GM19455 (cell line): ENCODE results near the gene CYB5D1.
"Not testable (repeated sequence)": the region's sequence is repeated elsewhere in the genome, so short reads cannot be mapped to it uniquely, and the experiment has no call there.

Source experiments
- ATAC-seq: cut with Tn5 transposase; IDR thresholded peaks from one replicate; pipeline ENCODE4 v1.9.1; 2021; ENCODE audit not compliant: unreplicated experiment

Gene CYB5D1

DNA sequence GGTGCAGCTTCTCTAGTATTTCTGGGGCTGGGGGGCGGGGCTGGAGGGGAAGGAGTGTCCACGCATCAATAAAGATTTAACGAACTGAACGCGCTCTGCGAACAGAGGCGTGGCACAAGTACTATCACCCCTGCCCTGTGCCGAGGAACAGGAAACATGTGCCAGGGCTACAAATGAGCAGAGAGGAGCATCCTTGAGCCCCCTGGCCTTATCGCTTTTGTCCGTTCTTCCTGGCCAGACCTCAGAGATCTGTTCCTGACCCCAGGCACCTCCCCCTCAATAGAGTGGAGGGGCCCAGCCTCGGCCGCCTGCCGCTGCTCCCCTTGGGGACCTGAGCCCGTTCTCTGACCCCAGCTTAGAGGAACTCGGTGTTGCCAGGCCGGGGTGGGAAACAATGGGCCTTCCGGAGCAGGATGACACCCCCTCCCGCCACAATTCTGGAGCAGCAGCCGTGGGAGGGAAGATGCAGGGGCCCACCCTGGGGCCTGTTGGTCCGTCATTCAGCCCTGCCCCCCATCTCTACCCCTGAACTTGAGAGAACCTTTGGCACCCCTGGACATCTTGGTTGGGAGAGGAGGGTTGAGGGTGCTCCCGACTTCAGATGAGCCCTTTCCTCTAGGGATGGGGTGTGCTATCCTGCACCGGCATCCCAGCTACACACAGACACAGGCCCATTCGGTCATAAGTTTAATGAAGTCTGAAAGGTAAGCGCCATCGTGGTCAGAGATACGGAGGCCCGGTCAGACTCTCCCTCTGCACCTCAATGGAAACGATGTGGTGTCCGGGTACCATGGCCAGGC lies 1.6 kb upstream of the CYB5D1 start:
- no peak for ATAC-seq

DNA sequence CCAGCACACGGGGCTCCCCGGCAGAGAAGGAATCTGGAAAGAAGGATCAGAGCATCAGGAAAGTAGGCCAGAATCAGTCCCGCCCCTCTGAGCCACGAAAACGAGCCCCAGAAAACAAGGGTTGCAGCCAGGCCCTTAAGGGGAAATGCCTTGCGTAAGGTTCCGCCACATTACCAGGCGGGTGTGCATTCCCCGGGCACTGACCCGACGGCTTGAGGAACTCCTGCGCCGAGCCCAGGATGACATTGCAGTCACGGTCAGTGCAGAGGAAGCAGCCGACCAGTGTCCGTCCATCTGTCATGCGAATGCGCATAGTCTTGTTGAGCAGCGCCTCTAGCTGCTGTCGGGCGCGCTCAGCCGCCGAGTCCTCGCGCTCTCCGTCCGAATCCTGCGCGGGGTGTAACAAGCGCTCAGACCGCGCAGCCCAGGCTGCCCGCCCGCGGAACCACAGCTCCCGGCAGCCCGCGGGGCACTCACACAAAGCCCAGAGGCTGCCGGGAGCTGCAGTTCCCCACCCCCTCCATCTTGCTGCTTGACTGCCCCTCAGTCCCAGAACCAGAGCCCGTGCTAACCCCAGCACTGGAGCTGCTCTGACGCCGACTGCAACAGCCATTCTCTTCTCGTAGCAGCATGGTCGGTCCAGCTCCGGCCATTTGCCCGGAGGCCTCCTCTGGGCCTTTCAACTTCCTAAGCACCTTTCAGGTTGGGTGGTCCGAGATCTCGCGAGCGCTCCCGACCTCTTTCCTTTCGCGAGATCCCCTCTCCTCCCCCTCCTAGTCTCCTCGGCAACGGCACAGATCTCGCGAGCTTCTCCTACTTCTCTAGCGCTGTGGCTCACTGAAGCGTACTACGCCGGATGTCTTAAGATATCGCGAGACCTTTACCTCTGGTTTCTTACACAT lies 741 bp upstream of the CYB5D1 start, which contains the start of gene NAA38:
NAA38 (minus strand) TSS at position 749 of the 902 bp plus-strand sequence; CDS start at position 653, 96 bp downstream.
- ATAC-seq, result peak; percentile 71

DNA sequence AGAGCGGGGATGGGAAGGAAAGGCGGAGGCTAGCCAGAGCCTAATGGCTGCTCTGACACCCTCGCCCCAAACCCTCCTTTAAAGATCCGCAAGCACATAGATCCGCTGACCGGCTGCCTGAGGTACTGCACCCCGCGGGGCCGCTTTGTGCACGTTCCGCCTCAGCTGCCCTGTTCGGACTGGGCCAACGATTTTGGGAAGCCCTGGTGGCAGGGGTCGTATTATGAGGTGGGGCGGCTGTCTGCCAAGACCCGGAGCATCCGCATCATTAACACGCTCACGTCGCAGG lies 663 bp downstream of the CYB5D1 start:
- no peak for ATAC-seq

DNA sequence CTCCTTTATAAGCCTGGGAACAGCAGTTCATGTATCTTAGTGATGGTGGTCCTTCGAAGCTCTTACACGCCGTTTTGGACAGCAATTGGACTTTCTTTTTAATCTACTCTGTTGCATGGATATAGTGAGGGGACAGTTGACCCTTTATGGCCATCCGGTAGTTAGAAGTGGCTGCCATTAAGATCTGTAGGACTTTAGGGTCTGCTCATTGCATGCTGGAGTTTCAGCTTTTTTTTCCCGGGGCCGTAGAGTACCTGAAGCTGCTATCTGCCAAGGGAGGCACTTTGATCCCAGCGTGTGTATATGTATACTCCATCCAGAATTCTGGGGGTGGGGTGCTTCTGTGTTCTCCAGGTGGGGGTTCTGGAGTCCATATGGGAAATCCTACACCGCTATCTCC lies 1.2 kb downstream of the CYB5D1 start:
- ATAC-seq, result no peak

DNA sequence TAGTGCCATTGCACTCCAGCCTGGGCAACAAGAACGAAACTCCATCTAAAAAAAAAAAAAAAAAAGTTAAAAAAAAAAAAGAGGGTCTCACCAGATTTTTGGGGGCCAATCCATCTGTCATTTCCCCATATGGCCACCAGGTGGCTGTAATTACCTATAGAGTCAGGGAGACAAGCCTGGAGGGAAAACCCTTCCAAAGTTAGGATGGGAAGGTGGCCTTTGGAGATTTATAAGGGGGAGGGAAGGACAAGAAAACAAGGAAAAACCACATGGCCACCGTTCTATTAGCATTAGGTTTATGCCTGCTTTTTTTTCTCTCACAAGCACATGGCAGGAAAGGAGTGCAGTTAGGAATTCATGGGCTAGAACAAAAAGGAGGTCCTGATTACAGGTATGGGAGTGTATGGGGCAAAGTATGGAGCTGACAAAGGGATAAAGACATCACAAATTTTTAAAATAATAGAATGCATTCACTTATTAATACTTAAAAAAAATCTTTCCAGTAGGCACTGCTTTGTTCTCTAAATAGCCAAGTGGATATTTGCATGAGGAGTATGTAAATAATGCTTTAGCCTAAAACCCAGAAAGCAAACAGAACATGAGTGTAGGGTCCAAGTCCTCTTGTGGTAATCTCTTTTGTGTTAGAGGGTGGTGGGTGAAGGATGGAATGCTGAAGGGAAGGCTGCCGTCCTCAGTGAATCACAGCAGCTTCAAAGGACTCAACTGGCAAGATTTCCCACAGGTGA lies 5.1 kb downstream of the CYB5D1 start:
- no peak for ATAC-seq

DNA sequence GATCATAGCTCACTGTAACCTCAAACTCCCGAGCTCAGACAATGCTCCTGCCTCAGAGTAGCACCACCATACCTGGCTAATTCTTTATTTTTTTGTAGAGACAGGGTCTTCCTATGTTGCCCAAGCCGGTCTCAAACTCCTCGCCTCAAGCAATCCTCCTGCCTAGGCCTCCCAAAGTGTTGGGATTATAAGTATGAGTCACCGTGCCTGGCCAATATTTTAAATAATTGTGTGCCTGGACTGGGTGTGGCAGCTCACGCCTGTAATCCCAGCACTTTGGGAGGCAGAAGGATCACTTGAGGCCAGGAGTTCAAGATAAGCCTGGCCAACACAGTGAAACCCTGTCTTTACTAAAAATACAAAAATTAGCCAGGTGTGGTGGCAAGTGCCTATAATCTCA lies 6.6 kb downstream of the CYB5D1 start:
- ATAC-seq, result not testable (repeated sequence)

DNA sequence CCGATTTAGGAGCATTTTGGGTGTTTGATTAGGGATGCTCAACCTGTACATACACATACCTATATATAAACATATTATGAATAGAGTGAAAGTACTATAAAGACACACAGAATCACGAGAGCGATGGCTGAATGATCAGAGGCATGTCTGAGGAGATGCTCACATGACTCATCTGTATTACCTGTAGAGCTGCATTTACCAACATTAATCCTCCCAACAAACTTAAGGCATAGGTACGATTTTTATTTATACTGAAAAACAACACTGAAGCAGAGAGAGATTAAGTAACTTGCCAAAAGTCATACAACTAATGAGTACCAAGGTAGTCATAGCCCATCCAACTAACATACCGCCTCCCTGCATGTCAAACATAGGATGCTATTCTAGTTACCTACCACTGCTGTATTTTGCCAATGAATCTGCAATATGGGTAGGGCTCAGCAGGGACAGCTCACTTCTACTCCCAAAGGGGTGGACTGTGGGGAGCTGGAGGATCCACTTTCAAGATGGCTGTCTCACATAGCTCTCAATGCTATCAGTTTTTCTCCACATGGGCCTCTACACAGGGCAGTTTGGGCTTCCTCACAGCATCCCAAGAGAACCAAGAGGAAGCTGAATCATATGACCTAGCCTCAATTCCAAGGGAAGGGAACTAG lies 7.3 kb downstream of the CYB5D1 start:
- no peak for ATAC-seq

DNA sequence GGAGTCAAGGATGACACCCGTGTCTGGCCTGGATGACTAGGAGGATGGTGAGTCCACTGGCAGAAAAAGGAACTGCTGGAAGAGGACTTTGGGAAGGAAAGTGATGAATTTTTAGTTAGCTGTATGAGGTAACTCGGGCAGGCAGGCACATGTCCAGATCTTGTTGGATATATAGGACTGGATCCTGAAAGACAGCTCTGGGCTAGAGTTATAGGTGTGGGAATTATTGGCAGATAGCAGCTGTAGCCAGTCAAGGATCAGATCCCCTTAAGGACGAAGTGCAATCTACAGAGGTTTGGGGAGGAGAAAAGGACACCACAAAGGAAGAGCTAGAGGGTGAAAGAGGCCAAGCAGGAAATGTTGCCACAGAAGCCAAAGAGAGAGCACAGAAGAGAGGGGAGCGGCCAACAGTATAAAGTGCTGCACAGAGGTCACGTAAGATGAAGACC lies 10.1 kb downstream of the CYB5D1 start:
- no peak for ATAC-seq

DNA sequence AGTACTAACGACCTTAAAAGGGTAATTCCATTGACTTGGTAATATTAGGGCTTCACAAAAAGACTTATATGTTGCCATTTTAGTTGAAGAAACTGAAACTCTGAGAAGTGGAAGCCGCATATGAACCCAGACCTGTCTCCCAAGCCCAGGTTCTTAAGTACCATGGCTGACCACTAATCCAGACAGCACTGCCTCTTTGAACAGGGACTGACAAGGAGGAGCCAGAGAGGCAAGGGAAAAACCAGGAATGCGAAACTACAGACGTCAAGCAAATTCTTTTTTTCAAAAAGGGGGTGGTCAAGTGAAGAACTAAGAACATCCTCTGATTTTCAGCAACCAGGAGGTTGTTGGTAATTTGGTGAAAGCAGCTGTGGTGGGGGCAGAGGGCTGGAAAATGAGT lies 15.2 kb downstream of the CYB5D1 start:
- ATAC-seq, result no peak

DNA sequence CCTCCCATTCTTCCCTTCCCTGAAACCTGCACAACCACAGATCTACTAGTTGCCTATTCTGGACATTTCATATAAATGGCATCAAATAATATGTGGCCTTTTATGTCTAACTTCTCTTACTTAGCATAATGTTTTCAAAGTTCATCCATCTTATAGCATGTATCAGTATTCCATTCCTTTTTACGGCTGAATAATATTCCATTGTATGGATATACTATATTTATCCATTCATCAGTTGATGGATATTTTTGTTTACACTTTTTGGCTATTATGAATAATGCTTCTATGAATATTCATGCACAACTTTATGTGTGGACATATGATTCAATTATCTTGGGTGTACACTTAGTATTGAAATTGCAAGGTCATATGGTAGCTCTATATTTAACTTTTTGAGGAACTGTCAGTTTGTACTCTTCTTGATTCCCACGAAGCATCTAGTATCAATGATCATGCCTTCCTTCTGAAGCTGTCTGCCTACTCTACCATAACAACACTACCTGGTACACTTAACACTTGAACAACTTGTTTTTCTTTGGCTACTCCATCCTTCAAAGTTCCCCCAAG lies 18.1 kb downstream of the CYB5D1 start:
- no peak for ATAC-seq

DNA sequence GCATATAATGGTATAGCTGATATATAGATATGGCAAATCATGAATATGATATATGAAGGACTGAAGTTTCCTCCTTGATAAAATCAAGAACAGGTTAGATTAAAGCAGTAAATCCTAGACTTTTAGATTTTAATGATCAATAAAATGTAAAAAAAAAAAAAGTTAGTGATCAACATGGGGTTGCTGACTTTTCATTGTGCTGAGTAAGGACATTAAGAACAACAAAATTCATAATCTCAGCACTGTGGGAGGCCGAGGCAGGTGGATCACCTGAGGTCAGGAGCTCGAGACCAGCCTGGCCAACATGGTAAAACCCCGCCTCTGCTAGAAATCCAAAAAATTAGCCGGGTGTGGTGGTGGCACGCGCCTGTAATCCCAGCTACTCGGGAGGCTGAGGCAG lies 20.4 kb downstream of the CYB5D1 start:
- no peak for ATAC-seq

DNA sequence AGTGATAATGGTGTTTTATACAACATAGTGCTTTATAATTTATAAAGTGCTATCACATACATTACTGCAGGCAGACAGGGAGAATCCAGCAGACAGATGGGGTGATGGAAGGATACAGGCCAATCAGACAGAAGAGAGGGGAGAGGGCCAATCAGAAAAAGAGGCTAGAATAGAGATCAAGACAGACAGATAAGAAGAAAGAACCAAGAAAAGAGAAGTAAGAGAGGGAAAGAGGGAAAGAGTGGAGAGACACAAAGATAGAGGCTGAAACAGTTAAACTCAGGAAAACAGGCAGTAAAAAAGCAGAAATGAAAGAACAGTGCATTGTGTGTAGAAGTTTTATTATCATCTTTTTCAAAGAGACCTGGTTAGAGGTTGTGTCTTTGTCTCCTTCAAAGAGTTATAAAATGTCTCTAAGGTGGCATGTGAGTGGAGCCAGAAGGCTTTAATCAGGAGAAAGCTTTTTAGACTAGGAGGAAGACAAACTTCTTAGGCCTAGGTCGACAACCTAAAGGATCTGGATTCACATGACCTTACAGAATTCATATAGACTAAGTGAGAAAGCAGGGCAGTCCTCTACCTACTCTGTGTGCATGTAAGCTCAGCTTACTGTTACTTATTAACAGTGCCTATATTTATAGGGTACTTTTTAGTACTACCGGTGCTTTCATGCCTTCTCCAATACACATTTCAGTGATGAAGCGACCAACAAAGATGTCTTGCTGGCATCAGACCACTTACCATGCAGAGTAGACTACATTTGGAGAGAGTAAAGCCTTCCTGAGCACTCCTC lies 22.5 kb downstream of the CYB5D1 start:
- ATAC-seq, result no peak

DNA sequence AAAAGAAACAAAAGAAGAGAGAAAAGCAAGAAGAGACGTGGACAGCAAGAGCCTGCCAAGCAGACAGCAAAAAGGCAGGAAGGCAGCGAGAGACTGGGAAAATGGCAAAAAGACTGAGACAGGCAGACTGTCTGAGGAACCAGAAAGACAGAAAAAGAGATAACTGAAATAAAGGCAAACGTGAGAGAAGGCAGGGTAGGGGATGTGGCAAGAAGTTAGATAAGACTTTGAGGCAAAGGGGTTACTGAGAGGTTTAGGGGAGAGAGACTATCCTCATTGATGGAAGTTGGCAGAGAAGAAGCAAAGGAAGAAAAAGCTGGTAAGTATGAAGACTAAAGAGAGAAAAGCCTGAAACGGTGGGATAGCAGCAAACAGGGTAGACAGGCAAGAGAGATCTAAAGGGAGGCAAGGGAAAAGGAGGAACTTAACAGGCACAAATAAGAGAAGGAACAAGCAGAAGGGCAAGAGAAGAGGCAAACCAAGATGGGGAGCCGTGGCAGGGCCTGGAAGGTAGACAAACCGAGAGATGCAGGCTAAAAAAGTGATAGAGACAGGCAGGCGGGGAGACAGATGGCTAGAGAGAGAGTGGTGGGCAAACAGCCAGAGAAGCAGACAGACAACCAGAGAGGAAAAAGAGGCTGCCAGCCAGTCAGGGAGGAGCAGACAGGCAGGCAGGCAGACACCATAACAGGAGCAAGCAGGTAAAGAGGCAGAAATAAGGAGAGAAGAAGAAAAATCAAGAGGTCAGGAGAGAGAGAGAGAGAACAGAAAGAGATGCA lies 23.7 kb downstream of the CYB5D1 start:
- ATAC-seq, result no peak

DNA sequence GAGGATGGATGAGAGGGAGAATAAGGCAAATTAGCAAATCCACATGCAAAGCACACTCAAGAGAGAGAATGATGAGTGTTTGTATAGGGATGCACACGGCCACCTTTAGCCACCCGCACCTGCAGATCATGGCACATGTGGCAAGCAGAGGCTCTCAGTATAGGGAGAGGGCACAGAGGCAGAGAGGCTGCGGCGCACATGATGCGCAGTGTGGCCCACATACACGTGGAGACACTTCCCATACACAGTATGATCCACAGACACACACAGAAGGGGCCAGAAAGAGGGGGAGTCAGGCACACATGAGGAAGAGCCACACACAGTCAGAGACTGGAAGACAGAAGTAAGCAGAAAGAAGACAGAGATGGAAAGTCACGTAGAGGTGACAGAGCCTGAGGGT lies 24.3 kb downstream of the CYB5D1 start:
- no peak for ATAC-seq

DNA sequence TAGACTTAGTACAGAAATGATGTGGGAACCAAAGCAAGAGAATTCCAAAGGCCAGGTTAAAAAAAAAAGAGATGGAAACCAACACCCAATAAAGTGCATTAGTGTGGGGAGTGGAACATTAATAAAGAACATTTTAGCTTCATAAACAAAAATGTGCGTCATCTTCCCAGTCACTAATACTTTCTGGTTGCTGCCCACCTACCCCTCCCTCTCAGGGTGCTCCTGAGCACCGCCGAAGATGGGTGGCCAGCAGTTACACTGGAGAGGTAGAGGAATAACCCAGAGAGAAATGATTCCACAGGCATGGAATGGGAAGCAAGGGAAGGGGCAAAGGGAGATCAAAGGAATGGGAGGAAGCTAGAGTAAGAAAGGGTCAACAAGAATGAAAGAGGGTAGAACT lies 24.8 kb downstream of the CYB5D1 start:
- no peak for ATAC-seq

DNA sequence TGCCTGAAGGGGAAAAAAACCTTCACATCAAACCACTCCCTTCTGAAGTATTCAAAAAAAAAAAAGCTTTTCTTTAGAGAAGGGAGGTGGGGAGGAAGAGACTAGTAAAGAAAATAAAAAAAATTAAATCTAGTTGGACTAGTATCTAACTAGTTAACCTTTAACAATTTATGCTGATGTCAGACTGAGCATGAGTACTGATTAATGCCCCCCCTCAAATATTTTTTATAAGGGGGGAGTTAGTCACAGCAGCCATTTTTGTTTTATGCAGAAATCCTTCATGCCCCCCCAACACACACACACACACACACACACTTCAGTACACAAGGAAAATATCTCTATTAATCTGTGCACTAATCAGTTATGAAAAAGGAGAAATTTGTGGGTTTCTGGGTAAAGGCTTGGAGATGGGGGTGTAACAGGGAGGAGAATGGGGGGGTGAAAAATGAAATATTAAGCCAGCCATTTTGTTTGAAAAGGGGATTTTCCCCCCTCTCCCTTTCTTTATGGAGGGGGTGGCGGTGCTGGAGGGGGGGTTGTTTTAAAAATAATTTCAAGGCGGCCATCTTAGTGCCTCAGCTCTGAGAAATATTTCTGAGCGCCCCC lies 26.1 kb downstream of the CYB5D1 start:
- no peak for ATAC-seq

DNA sequence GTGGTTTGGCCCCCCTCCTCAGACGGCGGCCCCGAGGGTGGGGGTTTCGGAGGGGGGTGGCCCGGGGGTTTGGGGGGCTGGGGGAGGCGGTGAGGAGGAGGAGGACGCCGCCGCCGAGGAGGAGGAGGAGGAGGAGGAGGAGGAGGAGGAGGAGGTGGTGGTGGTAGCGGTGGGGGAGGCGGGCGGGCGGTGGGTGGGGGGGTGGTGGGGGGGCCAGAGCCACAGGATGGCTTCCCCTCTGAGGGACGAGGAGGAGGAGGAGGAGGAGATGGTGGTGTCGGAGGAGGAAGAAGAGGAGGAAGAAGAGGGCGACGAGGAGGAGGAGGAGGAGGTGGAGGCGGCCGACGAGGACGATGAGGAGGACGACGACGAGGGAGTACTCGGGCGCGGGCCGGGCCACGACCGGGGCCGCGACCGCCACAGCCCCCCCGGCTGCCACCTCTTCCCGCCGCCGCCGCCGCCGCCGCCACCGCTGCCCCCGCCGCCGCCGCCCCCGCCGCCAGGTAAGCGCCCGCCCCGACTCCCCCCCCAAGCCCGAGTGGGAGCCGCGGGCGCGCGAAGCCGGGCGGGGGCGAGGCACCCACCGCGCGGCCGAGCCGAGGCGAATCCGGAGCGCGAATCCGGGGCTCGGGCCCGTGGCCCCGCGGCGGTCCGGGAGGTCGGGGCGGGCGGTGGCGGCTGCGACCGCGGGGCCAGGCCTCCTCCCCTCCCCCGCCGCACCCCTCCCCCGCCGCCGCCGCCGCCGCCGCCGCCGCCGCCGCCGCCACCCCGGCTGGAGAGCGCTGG lies 27.0 kb downstream of the CYB5D1 start:
- ATAC-seq, result no peak
